ENCODE results near the gene ZNF334. TPM values are rescaled to one million over a fixed set of nuclear protein-coding genes. Genes with fewer than 3 reads are reported as not detected.

ZNF334 gene
- total RNA-seq, 1 donor from 2014 or later, result 19.7 TPM

DNA sequence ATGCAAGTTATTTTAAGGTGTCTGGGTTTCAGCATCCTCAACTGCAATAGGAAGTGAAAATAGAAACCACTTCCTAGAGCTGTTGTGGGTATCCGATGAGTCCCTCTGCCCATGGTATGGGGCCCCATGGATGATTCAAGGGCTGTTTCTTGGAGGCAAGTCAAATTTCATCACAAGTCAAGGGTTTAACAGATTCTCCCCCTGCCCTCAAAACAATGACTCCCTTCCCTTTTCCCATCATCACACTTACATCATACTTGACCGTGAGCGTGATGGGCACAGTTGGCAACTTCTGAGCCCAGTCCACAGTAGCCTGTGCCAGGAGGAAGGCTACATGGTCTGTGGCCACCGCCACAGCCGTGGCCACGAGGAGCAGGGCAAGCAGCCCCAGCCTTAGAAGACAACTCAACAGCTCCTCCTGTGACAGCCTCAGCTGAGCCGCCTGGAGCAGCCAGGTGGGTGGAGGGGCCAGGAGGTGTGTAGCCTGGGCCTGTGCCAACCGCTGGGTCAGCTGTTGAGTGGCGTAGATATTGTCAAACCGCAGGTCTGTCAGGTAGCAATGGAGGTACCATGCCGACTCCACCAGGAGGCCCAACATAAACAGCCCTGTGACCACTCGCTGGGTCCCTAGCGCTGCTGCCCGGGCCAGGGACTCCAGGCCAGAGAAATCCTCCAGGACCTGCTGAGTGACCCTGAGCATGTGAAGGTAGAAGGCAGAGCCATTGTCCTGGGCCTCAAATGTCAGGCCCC lies 31.9 kb upstream of the ZNF334 start:
- DNase-seq (ENCODE audit: extremely low spot score, unreplicated experiment), result no peak
- Mint-ChIP-seq H3K27me3 (peaks cover 3% of the 10 kb centered on the region), H3K4me3 (no peak overlapping the region), H3K27ac (no peak overlapping the region), H3K36me3 (no peaks in the 10 kb centered on the region), H3K9me3 (no peaks in the 10 kb centered on the region), H3K4me1 (ENCODE audit: unreplicated experiment) (no peaks in the 10 kb centered on the region)
- no peak for TF ChIP-seq CTCF (conservative IDR thresholded peaks at IDR 0.05)

- H3K9me3 Mint-ChIP-seq, result no peaks in the 10 kb centered on the region
- TF ChIP-seq CTCF (conservative IDR thresholded peaks at IDR 0.05), result no peak
- no peak overlapping the region for H3K27ac Mint-ChIP-seq
- peaks cover 6% of the 10 kb centered on the region for H3K27me3 Mint-ChIP-seq
- H3K36me3 Mint-ChIP-seq, result no peaks in the 10 kb centered on the region
- no peak for DNase-seq (ENCODE audit: extremely low spot score, unreplicated experiment)
- no peak overlapping the region for H3K4me3 Mint-ChIP-seq
- no peaks in the 10 kb centered on the region for H3K4me1 Mint-ChIP-seq (ENCODE audit: unreplicated experiment)
These were observed 31.2 kb upstream of the ZNF334 start for GRCh38 chr20:46544576-46544975.

- Mint-ChIP-seq H3K36me3 (no peaks in the 10 kb centered on the region), H3K4me1 (ENCODE audit: unreplicated experiment) (no peaks in the 10 kb centered on the region), H3K4me3 (no peak overlapping the region), H3K27me3 (peaks cover 12% of the 10 kb centered on the region), H3K27ac (no peak overlapping the region), H3K9me3 (no peaks in the 10 kb centered on the region)
- no peak for TF ChIP-seq CTCF (conservative IDR thresholded peaks at IDR 0.05)
- DNase-seq (ENCODE audit: extremely low spot score, unreplicated experiment), result no peak
These were observed 30.6 kb upstream of the ZNF334 start for GRCh38 chr20:46543959-46544358.

GRCh38 chr20:46543033-46543432 lies 29.7 kb upstream of the ZNF334 start:
- H3K27me3 Mint-ChIP-seq, result peaks cover 13% of the 10 kb centered on the region
- no peak for DNase-seq (ENCODE audit: extremely low spot score, unreplicated experiment)
- H3K4me1 Mint-ChIP-seq (ENCODE audit: unreplicated experiment), result no peaks in the 10 kb centered on the region
- no peaks in the 10 kb centered on the region for H3K9me3 Mint-ChIP-seq
- TF ChIP-seq CTCF (conservative IDR thresholded peaks at IDR 0.05), result no peak
- H3K27ac Mint-ChIP-seq, result no peak overlapping the region
- no peak overlapping the region for H3K4me3 Mint-ChIP-seq
- H3K36me3 Mint-ChIP-seq, result no peaks in the 10 kb centered on the region

GRCh38 chr20:46541229-46541935 lies 28.0 kb upstream of the ZNF334 start:
- Mint-ChIP-seq H3K9me3 (no peaks in the 10 kb centered on the region), H3K4me3 (no peak overlapping the region), H3K27me3 (peaks cover 18% of the 10 kb centered on the region), H3K27ac (no peak overlapping the region), H3K36me3 (no peaks in the 10 kb centered on the region), H3K4me1 (ENCODE audit: unreplicated experiment) (no peaks in the 10 kb centered on the region)
- no peak for TF ChIP-seq CTCF (conservative IDR thresholded peaks at IDR 0.05)
- no peak for DNase-seq (ENCODE audit: extremely low spot score, unreplicated experiment)

Data from type B pancreatic cell (in vitro differentiated cells).